KOPT-K1 (cell line): ENCODE measurements around the gene FBXL14.

ENCODE experiments used
- H3K27ac ChIP-seq: fragments of 200-600 bp; sonication (generic); 2 replicates; pipeline ENCODE4 v1.5.1; 2016; ENCODE audit warnings: antibody characterized with exemption, mild to moderate bottlenecking, low read depth, low read length; ENCODE audit not compliant: poor library complexity, severe bottlenecking
- H3K36me3 ChIP-seq: fragments of 200-600 bp; sonication (generic); 2 replicates; pipeline ENCODE4 v1.5.1; 2017; ENCODE audit warnings: antibody characterized with exemption, mild to moderate bottlenecking, low read length, moderate library complexity; ENCODE audit not compliant: insufficient read depth
- H3K9me3 ChIP-seq: fragments of 200-600 bp; sonication (generic); 2 replicates; pipeline ENCODE4 v1.5.1; 2017; ENCODE audit warnings: antibody characterized with exemption, low read length, mild to moderate bottlenecking; ENCODE audit not compliant: insufficient read depth, poor library complexity, severe bottlenecking

The FBXL14 gene

DNA sequence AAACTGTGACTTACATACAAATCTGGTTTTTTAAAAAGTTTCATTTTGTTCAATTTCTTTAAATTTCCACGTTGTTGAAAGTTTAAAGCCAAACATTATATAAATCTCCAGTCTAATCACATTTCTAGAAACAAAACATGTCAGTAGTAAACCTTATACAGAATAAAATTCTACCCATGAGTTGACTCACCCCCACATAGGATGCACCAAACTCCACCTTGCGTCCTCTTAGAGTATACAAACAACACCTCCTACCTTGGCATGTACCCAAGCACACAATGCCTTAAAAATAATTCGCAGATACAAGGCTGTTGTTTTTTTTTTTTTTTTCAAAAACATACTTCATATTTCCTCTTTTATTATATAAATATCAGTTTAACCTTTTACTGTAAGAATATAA lies 3.3 kb downstream of the FBXL14 start:
- Histone ChIP-seq H3K27ac (no peak overlapping the region), H3K9me3 (no peaks in the 10 kb centered on the region), H3K36me3 (peaks cover 37% of the 10 kb centered on the region)

- no peaks in the 10 kb centered on the region for H3K9me3 ChIP-seq
- peaks cover 39% of the 10 kb centered on the region for H3K36me3 ChIP-seq
- no peak overlapping the region for H3K27ac ChIP-seq
Observed at GRCh38 chr12:1590221-1590979, 4.0 kb downstream of the FBXL14 start.

GRCh38 chr12:1588575-1588947 lies 5.8 kb downstream of the FBXL14 start:
- no peaks in the 10 kb centered on the region for H3K9me3 ChIP-seq
- H3K36me3 ChIP-seq: peaks cover 39% of the 10 kb centered on the region
- no peak overlapping the region for H3K27ac ChIP-seq

DNA sequence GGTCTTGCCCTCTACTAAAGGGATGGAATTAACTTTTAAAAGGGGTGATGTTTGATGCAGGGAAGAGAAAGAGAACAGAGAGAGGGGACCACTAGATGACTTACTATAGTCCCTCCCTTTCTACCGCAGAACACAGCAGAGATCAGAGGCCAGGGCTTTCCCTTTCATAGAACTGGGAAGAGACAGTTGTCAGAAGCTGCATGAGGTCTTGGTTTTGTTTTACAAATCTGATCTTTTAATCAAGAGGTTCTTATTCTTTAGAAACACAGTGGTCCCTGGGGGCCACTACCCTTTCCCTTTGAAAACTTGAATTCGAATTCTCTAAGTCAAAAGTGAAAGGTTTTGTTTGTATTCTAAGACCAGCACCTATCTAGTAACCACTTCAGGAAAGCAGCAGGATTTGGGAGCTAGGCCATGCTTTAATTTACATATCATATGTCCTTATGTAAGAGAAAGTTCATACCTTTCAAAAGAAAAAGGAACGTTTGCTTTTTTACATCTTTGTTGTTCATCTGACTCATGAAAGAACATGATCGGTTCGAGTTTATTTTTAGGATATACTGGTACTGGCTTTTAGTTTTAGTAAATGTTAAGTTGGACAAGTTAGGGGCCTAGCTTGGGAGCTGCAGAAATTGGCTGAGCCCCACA lies 6.3 kb downstream of the FBXL14 start:
- Histone ChIP-seq H3K27ac (no peak overlapping the region), H3K36me3 (peaks cover 37% of the 10 kb centered on the region), H3K9me3 (no peaks in the 10 kb centered on the region)

DNA sequence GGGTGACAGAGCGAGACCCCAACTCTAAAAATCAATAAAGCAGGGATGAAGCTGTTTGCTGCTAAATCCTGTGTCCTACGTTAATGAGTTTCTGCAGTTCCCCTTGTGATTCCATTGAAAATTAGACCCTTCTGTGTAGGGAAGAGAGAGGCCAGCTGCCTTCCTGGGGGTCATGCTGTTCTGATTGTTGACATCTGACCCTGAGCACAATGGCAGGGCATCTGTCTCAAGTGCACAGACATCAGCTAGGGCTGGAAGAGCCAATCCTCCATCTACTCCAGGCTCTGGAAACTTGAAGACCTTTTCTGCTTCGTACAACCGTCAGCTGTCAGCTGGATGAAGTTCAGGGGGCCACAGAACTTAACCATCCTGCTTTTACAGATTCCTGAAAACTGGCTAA lies 10.1 kb downstream of the FBXL14 start:
- Histone ChIP-seq H3K9me3 (no peaks in the 10 kb centered on the region), H3K27ac (no peak overlapping the region), H3K36me3 (peaks cover 16% of the 10 kb centered on the region)

DNA sequence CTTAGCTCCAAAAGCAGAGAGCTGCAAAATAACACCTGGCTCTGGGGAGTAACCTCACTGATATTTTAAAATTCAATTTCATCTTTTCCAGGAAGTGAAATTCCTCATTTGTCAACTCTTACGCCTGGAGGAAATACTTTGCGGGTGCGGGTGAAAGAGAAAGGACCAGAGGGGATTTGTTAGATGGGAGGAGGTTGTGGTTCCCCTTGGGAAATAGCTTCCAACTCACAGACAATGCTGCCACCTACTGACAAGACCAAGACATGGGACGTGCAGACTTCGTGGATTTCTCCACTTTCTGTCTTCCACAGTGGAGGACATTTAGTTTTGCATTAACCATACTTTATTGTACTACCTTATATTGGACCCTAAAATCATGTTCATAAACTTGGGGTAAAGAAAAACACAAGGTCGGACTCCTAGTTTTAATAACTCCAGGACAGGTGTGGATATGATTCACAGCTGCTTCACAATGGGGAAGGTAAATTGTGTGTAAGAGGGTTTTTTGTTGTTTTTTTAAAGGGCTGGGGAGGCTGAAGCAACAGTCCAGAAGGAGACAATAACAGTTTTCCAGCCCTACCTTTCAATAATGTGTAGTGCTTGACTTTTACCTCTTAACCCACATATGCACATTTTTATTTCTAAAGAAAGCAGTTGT lies 10.8 kb downstream of the FBXL14 start:
- H3K9me3 ChIP-seq: no peaks in the 10 kb centered on the region
- H3K36me3 ChIP-seq: peaks cover 10% of the 10 kb centered on the region
- no peak overlapping the region for H3K27ac ChIP-seq

GRCh38 chr12:1582709-1583050 lies 11.7 kb downstream of the FBXL14 start:
- Histone ChIP-seq H3K36me3 (peaks cover 9% of the 10 kb centered on the region), H3K9me3 (no peaks in the 10 kb centered on the region), H3K27ac (no peak overlapping the region)

DNA sequence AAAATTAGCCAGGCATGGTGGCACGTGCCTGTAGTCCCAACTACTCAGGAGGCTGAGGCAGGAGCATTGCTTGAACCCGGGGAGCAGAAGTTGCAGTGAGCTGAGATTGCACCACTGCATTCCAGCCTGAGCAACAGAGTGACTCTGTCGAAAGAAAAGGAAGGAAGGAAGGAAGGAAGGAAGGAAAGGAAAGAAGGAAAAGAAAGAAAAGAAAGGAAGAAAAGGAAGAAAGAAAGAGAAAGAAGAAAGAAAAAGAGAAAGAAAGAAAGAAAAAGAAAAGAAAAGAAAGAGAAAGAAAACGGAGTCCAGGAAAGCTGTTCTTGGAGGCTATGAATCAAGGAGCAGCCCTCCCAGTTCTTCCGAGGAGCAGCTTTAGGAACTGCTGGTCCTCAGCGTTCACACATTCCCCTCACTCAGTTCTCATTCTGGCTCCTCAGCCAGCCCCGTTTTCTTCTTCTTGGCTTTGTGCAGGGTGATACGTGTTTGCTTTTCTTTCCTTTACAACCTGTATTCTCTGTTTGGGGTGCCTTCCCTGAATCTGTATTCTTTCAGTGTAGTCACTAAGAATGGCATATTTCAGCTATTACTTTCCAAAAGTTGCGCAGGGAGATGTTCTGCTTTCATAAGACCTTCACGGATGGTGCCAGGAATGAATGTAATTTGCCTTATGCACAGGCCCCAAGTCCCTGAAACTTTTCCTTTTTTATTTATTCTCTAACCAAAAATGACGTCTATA lies 12.2 kb downstream of the FBXL14 start:
- Histone ChIP-seq H3K36me3 (peaks cover 9% of the 10 kb centered on the region), H3K27ac (no peak overlapping the region), H3K9me3 (no peaks in the 10 kb centered on the region)

GRCh38 chr12:1580526-1580925 lies 13.9 kb downstream of the FBXL14 start:
- no peaks in the 10 kb centered on the region for H3K36me3 ChIP-seq
- no peak overlapping the region for H3K27ac ChIP-seq
- H3K9me3 ChIP-seq: no peaks in the 10 kb centered on the region

GRCh38 chr12:1579651-1580435 lies 14.5 kb downstream of the FBXL14 start:
- H3K9me3 ChIP-seq: no peaks in the 10 kb centered on the region
- H3K36me3 ChIP-seq: no peaks in the 10 kb centered on the region
- H3K27ac ChIP-seq: no peak overlapping the region

- H3K36me3 ChIP-seq: no peaks in the 10 kb centered on the region
- no peaks in the 10 kb centered on the region for H3K9me3 ChIP-seq
- no peak overlapping the region for H3K27ac ChIP-seq
Observed at GRCh38 chr12:1576410-1577241, 17.8 kb downstream of the FBXL14 start.

GRCh38 chr12:1575408-1576401 lies 18.7 kb downstream of the FBXL14 start:
- Histone ChIP-seq H3K27ac (no peak overlapping the region), H3K9me3 (no peaks in the 10 kb centered on the region), H3K36me3 (no peaks in the 10 kb centered on the region)

- H3K36me3 ChIP-seq: no peaks in the 10 kb centered on the region
- no peaks in the 10 kb centered on the region for H3K9me3 ChIP-seq
- no peak overlapping the region for H3K27ac ChIP-seq
Observed at GRCh38 chr12:1574865-1575259, 19.5 kb downstream of the FBXL14 start.
